K562 (cell line): ENCODE data around the gene MYO3B. TPM values are rescaled to one million over a fixed set of nuclear protein-coding genes. Genes with fewer than 3 reads are reported as not detected.

ENCODE experiments used
- ATAC-seq: fragments of 200-7000 bp; cut with Tn5 transposase; 3 replicates; pipeline ENCODE4 v1.9.1; 2020; ENCODE audit warnings: moderate library complexity
- BruUV-seq: library from RNA; stranded (reverse); fragments of 400-500 nt; replicated peaks from 2 replicates; lab custom pipeline; 2021; lab: Mats Ljungman, UMichigan
- CTCF ChIA-PET: fragments of 300-600 bp; formaldehyde crosslinking; extraction: SDS; loops from one replicate; lab custom pipeline; 2021; ENCODE audit warnings: low intra/inter-chr PET ratio; lab: Yijun Ruan, JAX
- POLR2A ChIA-PET: fragments of 300-600, 350-650 bp; sonication (Branson Sonifier 250); formaldehyde crosslinking; extraction: SDS; loops from one replicate; lab custom pipeline; 2021; ENCODE audit warnings: antibody characterized with exemption, inconsistent platforms; lab: Yijun Ruan, JAX
- DNase-seq, 4 experiments: peaks; one replicate each; pipeline versions ENCODE4 v3.0.0 to v3.0.0-alpha.2; 2011 to 2018; ENCODE audit warnings: low spot score in 3 of 4, mixed read lengths in 3 of 4; ENCODE audit errors: extremely low read depth in 1 of 4
- FAIRE-seq: peaks from 2 replicates; lab custom pipeline; 2011; peaks lifted over from hg19 to GRCh38; lab: Jason Lieb, UNC
- H2AFZ ChIP-seq: 2 replicates; pipeline ENCODE4 v1.6.0; 2011; ENCODE audit warnings: low read depth, low read length, control low read depth, inconsistent platforms
- H3K27ac ChIP-seq: fragments of 200-600 bp; 3 replicates; pipeline ENCODE4 v1.8.0; 2011; ENCODE audit warnings: low read depth, mild to moderate bottlenecking, control low read depth, inconsistent platforms, low read length, moderate library complexity, mixed read lengths; ENCODE audit errors: extremely low read depth
- H3K27me3 ChIP-seq, 2 experiments: fragments of 300-600 bp in 1 of 2; 2 replicates in 1 of 2; 3 replicates in 1 of 2; pipeline versions ENCODE4 v1.6.0 to v1.8.0; 2011; ENCODE audit warnings: inconsistent platforms in 2 of 2, low read length in 2 of 2, mild to moderate bottlenecking in 1 of 2, mixed read lengths in 1 of 2, moderate library complexity in 1 of 2; ENCODE audit not compliant: control insufficient read depth in 2 of 2, insufficient read depth in 2 of 2
- H3K36me3 ChIP-seq: fragments of 300-600 bp; 3 replicates; pipeline ENCODE4 v1.8.0; 2011; ENCODE audit warnings: mild to moderate bottlenecking, low read length, inconsistent platforms; ENCODE audit not compliant: control insufficient read depth, insufficient read depth
- H3K4me1 ChIP-seq, 2 experiments: fragments of 200-600 bp in 1 of 2; replicated peaks in 1 of 2; 2 replicates in 1 of 2; 3 replicates in 1 of 2; pipeline versions ENCODE4 v1.5.1 to v1.8.0; 2011; ENCODE audit warnings: inconsistent platforms in 2 of 2, low read length in 2 of 2, mild to moderate bottlenecking in 1 of 2, mixed read lengths in 1 of 2, moderate library complexity in 1 of 2; ENCODE audit not compliant: control insufficient read depth in 2 of 2, insufficient read depth in 2 of 2
- H3K4me2 ChIP-seq: 2 replicates; pipeline ENCODE4 v1.6.1; 2011; ENCODE audit warnings: low read length, control low read depth, inconsistent platforms, mixed read lengths; ENCODE audit not compliant: insufficient read depth
- H3K4me3 ChIP-seq: fragments of 200-600 bp; sonication (generic), shearing (Covaris generic); 2 replicates; pipeline ENCODE4 v1.5.1; 2016; ENCODE audit warnings: control low read depth, inconsistent platforms
- H3K79me2 ChIP-seq: fragments of 200-600 bp; 3 replicates; pipeline ENCODE4 v1.8.0; 2011; ENCODE audit warnings: low read length, inconsistent platforms; ENCODE audit not compliant: control insufficient read depth, insufficient read depth
- H3K9ac ChIP-seq, 2 experiments: 2 replicates each; pipeline versions ENCODE4 v1.6.0 to v1.6.1; 2011; ENCODE audit warnings: low read depth in 2 of 2, low read length in 2 of 2, control low read depth in 1 of 2, inconsistent platforms in 1 of 2, mild to moderate bottlenecking in 1 of 2, mixed read lengths in 1 of 2; ENCODE audit not compliant: insufficient read depth in 1 of 2
- H3K9me1 ChIP-seq: one replicate; pipeline ENCODE4 v1.6.0; 2011; ENCODE audit warnings: inconsistent platforms, mild to moderate bottlenecking, low read length, moderate library complexity; ENCODE audit not compliant: control insufficient read depth, insufficient read depth
- H3K9me3 ChIP-seq: replicated peaks from 2 replicates; pipeline ENCODE4 v1.5.1; 2011; ENCODE audit warnings: low read depth, low read length, inconsistent platforms; ENCODE audit not compliant: control insufficient read depth, insufficient read depth
- H4K20me1 ChIP-seq: replicated peaks from 2 replicates; pipeline ENCODE4 v1.6.1; 2011; ENCODE audit warnings: low read length, inconsistent platforms, mixed read lengths; ENCODE audit not compliant: control insufficient read depth, insufficient read depth
- MEIS2 ChIP-seq: fragments of 450-650 bp; IDR thresholded peaks from 2 replicates; pipeline ENCODE4 v1.6.1; 2014; ENCODE audit warnings: mild to moderate bottlenecking; ENCODE audit not compliant: partially characterized antibody
- PHF8 ChIP-seq: fragments of 200-600 bp; sonication (generic); IDR thresholded peaks from 2 replicates; pipeline ENCODE4 v1.6.1; 2012; ENCODE audit warnings: mixed run types, mild to moderate bottlenecking, inconsistent platforms, low read length, moderate library complexity, borderline replicate concordance
- SPI1 ChIP-seq: IDR thresholded peaks from 2 replicates; pipeline ENCODE4 v1.6.1; 2011; ENCODE audit warnings: low read depth, low read length, control low read depth, borderline replicate concordance
- TSC22D4 ChIP-seq: fragments of 450-650 bp; IDR thresholded peaks from 2 replicates; pipeline ENCODE4 v1.6.1; 2016; ENCODE audit warnings: missing genetic modification characterization, missing biosample characterization, control low read depth
- WGBS: fragments of 100-300 bp; shearing (Covaris generic); methylation state at CpG from one replicate; pipeline ENCODE4 v1.1.6; 2016; ENCODE audit warnings: low coverage, mixed read lengths; ENCODE audit not compliant: insufficient coverage; ENCODE audit errors: missing lambda C conversion rate; 5-methylcytosine and 5-hydroxymethylcytosine counted together
- in situ Hi-C: fragments of 300-500 bp; cut with MboI; formaldehyde crosslinking; loops from 4 replicates; pipeline ENCODE4 v1.15.0; 2018; ENCODE audit warnings: inconsistent platforms, mixed read lengths
- intact Hi-C: fragments of 100-400 bp; cut with micrococcal nuclease; formaldehyde crosslinking; loops from 2 replicates; pipeline ENCODE4 v1.14.2; 2022
- polyA plus RNA-seq, 8 experiments: library from polyadenylated mRNA; depleted of rRNA in 4 of 8; stranded (reverse) in 5 of 8; unstranded in 3 of 8; fragments of >200 nt; fragmentation: Nextera tagmentation in 2 of 8; fragmentation: Illumina TruSeq in 1 of 8; extraction: Ambion mirVana in 2 of 8; extraction: Trizol in 1 of 8; gene quantifications; 2 replicates each; pipeline versions ENCODE4 v1.2.1 to v1.2.3, GENCODE V29; 2011 to 2014; ENCODE audit warnings: inconsistent platforms in 1 of 8, missing spikeins in 1 of 8
- total RNA-seq, 7 experiments: library from RNA; depleted of rRNA in 6 of 7; stranded (reverse); fragments of >200 nt in 6 of 7; fragmentation: Illumina TruSeq in 2 of 7; extraction: Trizol in 2 of 7; gene quantifications; 2 replicates each; pipeline versions ENCODE4 v1.2.1 to v1.2.3, GENCODE V29; 2011 to 2021; ENCODE audit warnings: low replicate concordance in 1 of 7
- TF ChIP-seq, protein P1 (sequence below): fragments of 450-650 bp; conservative IDR thresholded peaks from 2 replicates; pipeline ENCODE4 v1.6.1; 2016; ENCODE audit warnings: missing genetic modification characterization, low read depth, mild to moderate bottlenecking, missing compliant biosample characterization, moderate library complexity

MYO3B gene
- total and polyA plus RNA-seq, 9 of the 15 experiments (the other 6 are each of a cell fraction or from before 2014, with no cell fraction given) = 2.7 to 6.5 (median 3.6) TPM

DNA sequence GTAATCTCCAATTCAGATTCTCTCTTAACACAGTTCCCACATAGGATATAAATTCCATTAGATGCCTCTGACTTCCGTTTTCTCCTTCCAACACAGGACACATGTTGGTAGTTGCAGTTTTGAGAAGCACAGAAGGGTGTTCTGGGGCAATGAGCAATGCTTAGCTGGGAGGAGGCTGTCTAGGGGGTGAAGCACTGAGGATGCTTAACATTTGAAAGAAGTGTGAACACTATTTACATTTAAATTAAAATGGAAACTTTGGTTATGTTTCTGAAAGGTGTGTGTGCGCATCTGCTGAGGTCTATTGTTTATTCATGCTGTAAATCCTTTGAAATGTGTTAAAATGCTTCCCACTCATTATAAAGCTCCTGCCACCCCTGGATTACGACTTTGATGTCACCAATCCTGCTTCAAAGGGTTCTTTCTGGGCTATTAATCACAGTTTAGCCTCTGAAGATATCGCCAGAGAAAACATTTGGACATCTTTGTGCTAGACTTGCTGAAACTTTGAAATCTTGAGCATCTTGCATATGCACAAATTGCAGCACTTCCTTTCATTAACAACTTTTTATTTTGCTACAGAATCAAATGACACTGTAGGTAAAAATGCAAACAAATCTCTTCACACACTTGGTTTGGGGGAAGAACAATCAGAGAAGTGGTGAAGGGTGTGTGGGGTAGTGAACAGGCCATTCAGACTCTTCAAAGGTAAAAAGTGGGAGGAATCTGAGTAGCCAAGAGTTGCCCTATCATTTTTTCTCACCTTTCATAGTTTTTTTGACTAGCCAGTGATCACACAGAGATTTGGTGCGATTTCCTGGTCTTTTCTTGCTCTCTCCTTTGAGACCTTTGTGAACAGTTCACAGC lies 258.4 kb downstream of the MYO3B start:
- Histone ChIP-seq H3K27ac (no peak overlapping the region), H3K9me1 (no peaks in the 10 kb centered on the region), H4K20me1 (no peaks in the 10 kb centered on the region), H3K27me3 (no peaks in the 10 kb centered on the region), H3K4me3 (no peak overlapping the region), H3K4me1 (peaks cover 0 to 4% of the 10 kb centered on the region in 2 experiments; a peak in 2 of 5 replicates), H2AFZ (no peak overlapping the region; the same call in 1 of the 2 replicates), H3K79me2 (no peaks in the 10 kb centered on the region), H3K4me2 (no peak overlapping the region), H3K36me3 (no peaks in the 10 kb centered on the region), H3K9me3 (no peaks in the 10 kb centered on the region), H3K9ac (no peak overlapping the region)
- no TSS peak for BruUV-seq
- ATAC-seq = no peak
- no peak for DNase-seq
- WGBS = 8% methylated on average over 5 of the region's 5 CpGs
- intact Hi-C loops = no loop called here
- ChIA-PET POLR2A (no interaction called here), CTCF (no interaction called here)
- FAIRE-seq = no peak
- in situ Hi-C loops = no loop called here
- TF ChIP-seq PHF8 (no peak), SPI1 (peak; percentile 18; the same call in 1 of the 2 replicates)

DNA sequence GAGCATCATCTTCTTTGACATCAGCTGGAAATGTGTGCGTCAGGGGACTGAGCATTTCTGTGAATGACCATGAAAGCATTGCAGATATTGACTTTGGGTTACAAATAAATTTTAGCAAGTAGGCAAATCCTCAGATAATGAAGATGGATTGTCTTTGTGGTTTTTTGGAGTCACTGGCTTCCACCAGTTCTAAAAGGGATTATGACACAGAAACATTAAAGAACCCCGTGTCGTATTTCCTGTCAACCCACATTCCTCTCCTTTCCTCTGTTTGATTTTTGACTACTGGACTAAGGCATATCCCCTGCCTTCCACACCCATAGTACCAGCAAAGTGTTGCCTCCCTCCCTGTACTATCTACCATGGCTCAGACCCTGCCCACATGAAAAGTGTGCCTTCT lies 268.1 kb downstream of the MYO3B start:
- intact Hi-C loops = no loop called here
- no TSS peak for BruUV-seq

More for the DNA sequence above, 268.1 kb downstream of the MYO3B start:
- Histone ChIP-seq H3K4me1 (no peaks in the 10 kb centered on the region; a peak in 1 of 5 replicates), H3K9me3 (no peaks in the 10 kb centered on the region), H3K27ac (no peak overlapping the region), H3K4me2 (no peak overlapping the region), H3K9me1 (no peaks in the 10 kb centered on the region), H3K36me3 (no peaks in the 10 kb centered on the region), H2AFZ (no peak overlapping the region), H3K27me3 (no peaks in the 10 kb centered on the region), H3K9ac (no peak overlapping the region), H4K20me1 (no peaks in the 10 kb centered on the region), H3K79me2 (no peaks in the 10 kb centered on the region), H3K4me3 (no peak overlapping the region)
- ATAC-seq (no peak), DNase-seq (no peak), FAIRE-seq (no peak)
- TF ChIP-seq, protein P1, sequence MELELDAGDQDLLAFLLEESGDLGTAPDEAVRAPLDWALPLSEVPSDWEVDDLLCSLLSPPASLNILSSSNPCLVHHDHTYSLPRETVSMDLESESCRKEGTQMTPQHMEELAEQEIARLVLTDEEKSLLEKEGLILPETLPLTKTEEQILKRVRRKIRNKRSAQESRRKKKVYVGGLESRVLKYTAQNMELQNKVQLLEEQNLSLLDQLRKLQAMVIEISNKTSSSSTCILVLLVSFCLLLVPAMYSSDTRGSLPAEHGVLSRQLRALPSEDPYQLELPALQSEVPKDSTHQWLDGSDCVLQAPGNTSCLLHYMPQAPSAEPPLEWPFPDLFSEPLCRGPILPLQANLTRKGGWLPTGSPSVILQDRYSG (tag) = no peak
- TF ChIP-seq MEIS2 (peak; percentile 33), TSC22D4 (tag) (no peak)
- CTCF ChIA-PET = no interaction called here
- WGBS = 14% methylated on average over 3 of the region's 3 CpGs
- in situ Hi-C loops = no loop called here
- POLR2A ChIA-PET = no interaction called here
